GM12878 (cell line): ENCODE data around the gene ANXA9. TPM values are rescaled to one million over a fixed set of nuclear protein-coding genes. Genes with fewer than 3 reads are reported as not detected.

Experiments
- ATAC-seq: fragments of 200-7000 bp; cut with Tn5 transposase; 3 replicates; pipeline ENCODE4 v1.9.1; 2020; ENCODE audit warnings: mild to moderate bottlenecking, moderate library complexity
- BruUV-seq: library from RNA; stranded (reverse); fragments of 400-500 nt; replicated peaks from 2 replicates; lab custom pipeline; 2021; lab: Mats Ljungman, UMichigan
- CTCF ChIA-PET: fragments of 300-600 bp; sonication (Branson Sonifier 250); formaldehyde crosslinking; extraction: SDS; loops from one replicate; lab custom pipeline; 2021; ENCODE audit warnings: inconsistent platforms; lab: Yijun Ruan, JAX
- POLR2A ChIA-PET: fragments of 350-600 bp; formaldehyde crosslinking; extraction: SDS; loops from one replicate; lab custom pipeline; 2021; ENCODE audit warnings: inconsistent platforms; lab: Charles Lee
- RAD21 ChIA-PET: fragments of 300-600 bp; sonication (Branson Sonifier 250); formaldehyde crosslinking; loops from one replicate; lab custom pipeline; 2023; ENCODE audit warnings: antibody characterized with exemption; ENCODE audit not compliant: unreplicated experiment; lab: Charles Lee
- SMC1A ChIA-PET: fragments of 300-600 bp; sonication (Branson Sonifier 250); formaldehyde crosslinking; loops from one replicate; lab custom pipeline; 2023; ENCODE audit not compliant: unreplicated experiment, uncharacterized antibody; lab: Charles Lee
- DNase-seq: peaks from one replicate; pipeline ENCODE4 v3.0.0-alpha.2; 2011; ENCODE audit warnings: low read depth, low spot score
- FAIRE-seq: peaks from 3 replicates; lab custom pipeline; 2011; peaks lifted over from hg19 to GRCh38; lab: Jason Lieb, UNC
- H2AFZ ChIP-seq: 2 replicates; pipeline ENCODE4 v1.6.0; 2011; ENCODE audit warnings: low read depth, low read length, control low read depth; ENCODE audit not compliant: control insufficient read depth
- H3K27ac ChIP-seq: 2 replicates; pipeline ENCODE4 v1.5.1; 2011; ENCODE audit warnings: control low read depth; ENCODE audit not compliant: control insufficient read depth, insufficient read depth
- H3K27me3 ChIP-seq, 2 experiments: replicated peaks in 1 of 2; 2 replicates each; pipeline versions ENCODE4 v1.6.0 to v1.6.1; 2011; ENCODE audit warnings: low read length in 1 of 2; ENCODE audit not compliant: control insufficient read depth in 2 of 2, insufficient read depth in 2 of 2
- H3K36me3 ChIP-seq, 2 experiments: 2 replicates each; pipeline ENCODE4 v1.5.1; 2011; ENCODE audit warnings: low read length in 1 of 2; ENCODE audit not compliant: control insufficient read depth in 2 of 2, insufficient read depth in 2 of 2
- H3K4me1 ChIP-seq: 2 replicates; pipeline ENCODE4 v1.6.1; 2011; ENCODE audit warnings: mild to moderate bottlenecking, low read length, moderate library complexity, mixed read lengths; ENCODE audit not compliant: control insufficient read depth, insufficient read depth
- H3K4me2 ChIP-seq: 2 replicates; pipeline ENCODE4 v1.6.0; 2011; ENCODE audit warnings: control low read depth; ENCODE audit not compliant: control insufficient read depth, insufficient read depth
- H3K4me3 ChIP-seq: fragments of 200-600 bp; sonication (generic); 2 replicates; pipeline ENCODE4 v1.5.1; 2016
- H3K79me2 ChIP-seq: 2 replicates; pipeline ENCODE4 v1.6.0; 2011; ENCODE audit warnings: low read length; ENCODE audit not compliant: control insufficient read depth, insufficient read depth
- H3K9ac ChIP-seq: 2 replicates; pipeline ENCODE4 v1.8.0; 2011; ENCODE audit warnings: low read length, control low read depth, mixed read lengths; ENCODE audit not compliant: control insufficient read depth, insufficient read depth
- H3K9me3 ChIP-seq: replicated peaks from 3 replicates; pipeline ENCODE4 v1.5.1; 2011; ENCODE audit warnings: mild to moderate bottlenecking, low read length; ENCODE audit not compliant: control insufficient read depth, insufficient read depth
- H4K20me1 ChIP-seq: 2 replicates; pipeline ENCODE4 v1.6.0; 2011; ENCODE audit not compliant: control insufficient read depth, insufficient read depth
- BMI1 ChIP-seq: fragments of 450-650 bp; IDR thresholded peaks from 2 replicates; pipeline ENCODE4 v1.6.1; 2016; ENCODE audit warnings: mild to moderate bottlenecking, moderate library complexity, borderline replicate concordance
- FOS ChIP-seq: IDR thresholded peaks from 3 replicates; pipeline ENCODE4 v1.6.1; 2011; ENCODE audit warnings: borderline replicate concordance; ENCODE audit not compliant: insufficient read length; ENCODE audit errors: extremely low read depth
- PML ChIP-seq: IDR thresholded peaks from 2 replicates; pipeline ENCODE4 v1.6.1; 2012; ENCODE audit warnings: low read length, inconsistent platforms
- RB1 ChIP-seq: fragments of 450-650 bp; formaldehyde crosslinking; IDR thresholded peaks from 2 replicates; pipeline ENCODE4 v1.6.1; 2017; ENCODE audit warnings: mild to moderate bottlenecking, borderline replicate concordance
- ZNF207 ChIP-seq: fragments of 450-650 bp; IDR thresholded peaks from 2 replicates; pipeline ENCODE4 v1.6.1; 2014; ENCODE audit warnings: antibody characterized with exemption, mild to moderate bottlenecking, borderline replicate concordance
- WGBS: methylation state at CpG from one replicate; pipeline ENCODE4 v1.1.6; 2016; ENCODE audit warnings: low lambda C conversion rate; ENCODE audit not compliant: insufficient replicate concordance, insufficient coverage; ENCODE audit errors: missing lambda C conversion rate; 5-methylcytosine and 5-hydroxymethylcytosine counted together
- in situ Hi-C: fragments of 300-500 bp; cut with MboI; formaldehyde crosslinking; loops from 9 replicates; pipeline ENCODE4 v1.14.3; 2018; ENCODE audit warnings: mixed read lengths
- intact Hi-C: fragments of 100-400 bp; cut with micrococcal nuclease; formaldehyde crosslinking; loops from one replicate; pipeline ENCODE4 v1.14.2; 2022; ENCODE audit not compliant: unreplicated experiment
- polyA plus RNA-seq, 11 experiments: library from polyadenylated mRNA; depleted of rRNA in 4 of 11; unstranded in 6 of 11; stranded (reverse) in 5 of 11; fragments of >200 nt; fragmentation: Nextera tagmentation in 4 of 11; fragmentation: Illumina TruSeq in 1 of 11; extraction: Ambion mirVana in 4 of 11; extraction: Trizol in 1 of 11; gene quantifications; 1 replicate in 1 of 11; 2 replicates in 10 of 11; pipeline versions ENCODE4 v1.2.1 to v1.2.3, GENCODE V29; 2011 to 2016; ENCODE audit warnings: inconsistent platforms in 2 of 11, missing spikeins in 2 of 11, low read depth in 1 of 11
- total RNA-seq, 4 experiments: library from RNA; depleted of rRNA in 3 of 4; stranded (reverse); fragments of >200 nt in 3 of 4; fragmentation: Illumina TruSeq in 1 of 4; extraction: Trizol in 1 of 4; gene quantifications; 2 replicates each; pipeline versions ENCODE4 v1.2.1 to v1.2.3, GENCODE V29; 2013 to 2021
- TF ChIP-seq, protein P1 (sequence below): fragments of 450-650 bp; formaldehyde crosslinking; IDR thresholded peaks from 2 replicates; pipeline ENCODE4 v1.4.0; 2020; ENCODE audit warnings: mild to moderate bottlenecking, moderate library complexity

The ANXA9 gene
- total and polyA plus RNA-seq, 10 of the 15 experiments (the other 5 are each of a cell fraction or from before 2014, with no cell fraction given), result 0.04 to 0.43 (median 0.18) TPM; not detected in 4

DNA sequence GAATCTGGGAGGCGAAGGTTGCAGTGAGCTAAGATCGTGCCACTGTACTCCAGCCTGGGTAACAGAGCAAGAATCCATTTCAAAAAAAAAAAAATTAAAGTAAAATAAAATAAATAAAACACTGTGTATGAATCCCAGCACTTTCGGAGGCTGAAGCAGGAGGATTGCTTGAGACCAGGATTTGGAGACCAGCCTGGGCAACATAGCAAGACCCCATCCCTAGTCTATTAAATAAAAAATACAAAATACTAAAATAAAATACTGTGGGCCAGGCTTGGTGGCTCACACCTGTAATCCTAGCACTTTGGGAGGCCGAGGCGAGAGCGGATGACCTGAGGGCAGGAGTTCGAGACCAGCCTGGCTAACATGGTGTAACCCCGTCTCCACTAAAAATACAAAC is 50.1 kb downstream of the ANXA9 start (continued):
- TF ChIP-seq, protein P1, sequence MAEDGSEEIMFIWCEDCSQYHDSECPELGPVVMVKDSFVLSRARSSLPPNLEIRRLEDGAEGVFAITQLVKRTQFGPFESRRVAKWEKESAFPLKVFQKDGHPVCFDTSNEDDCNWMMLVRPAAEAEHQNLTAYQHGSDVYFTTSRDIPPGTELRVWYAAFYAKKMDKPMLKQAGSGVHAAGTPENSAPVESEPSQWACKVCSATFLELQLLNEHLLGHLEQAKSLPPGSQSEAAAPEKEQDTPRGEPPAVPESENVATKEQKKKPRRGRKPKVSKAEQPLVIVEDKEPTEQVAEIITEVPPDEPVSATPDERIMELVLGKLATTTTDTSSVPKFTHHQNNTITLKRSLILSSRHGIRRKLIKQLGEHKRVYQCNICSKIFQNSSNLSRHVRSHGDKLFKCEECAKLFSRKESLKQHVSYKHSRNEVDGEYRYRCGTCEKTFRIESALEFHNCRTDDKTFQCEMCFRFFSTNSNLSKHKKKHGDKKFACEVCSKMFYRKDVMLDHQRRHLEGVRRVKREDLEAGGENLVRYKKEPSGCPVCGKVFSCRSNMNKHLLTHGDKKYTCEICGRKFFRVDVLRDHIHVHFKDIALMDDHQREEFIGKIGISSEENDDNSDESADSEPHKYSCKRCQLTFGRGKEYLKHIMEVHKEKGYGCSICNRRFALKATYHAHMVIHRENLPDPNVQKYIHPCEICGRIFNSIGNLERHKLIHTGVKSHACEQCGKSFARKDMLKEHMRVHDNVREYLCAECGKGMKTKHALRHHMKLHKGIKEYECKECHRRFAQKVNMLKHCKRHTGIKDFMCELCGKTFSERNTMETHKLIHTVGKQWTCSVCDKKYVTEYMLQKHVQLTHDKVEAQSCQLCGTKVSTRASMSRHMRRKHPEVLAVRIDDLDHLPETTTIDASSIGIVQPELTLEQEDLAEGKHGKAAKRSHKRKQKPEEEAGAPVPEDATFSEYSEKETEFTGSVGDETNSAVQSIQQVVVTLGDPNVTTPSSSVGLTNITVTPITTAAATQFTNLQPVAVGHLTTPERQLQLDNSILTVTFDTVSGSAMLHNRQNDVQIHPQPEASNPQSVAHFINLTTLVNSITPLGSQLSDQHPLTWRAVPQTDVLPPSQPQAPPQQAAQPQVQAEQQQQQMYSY (CRISPR knock-in tag), result no peak
- TF ChIP-seq, all 136 proteins: peak for 0

DNA sequence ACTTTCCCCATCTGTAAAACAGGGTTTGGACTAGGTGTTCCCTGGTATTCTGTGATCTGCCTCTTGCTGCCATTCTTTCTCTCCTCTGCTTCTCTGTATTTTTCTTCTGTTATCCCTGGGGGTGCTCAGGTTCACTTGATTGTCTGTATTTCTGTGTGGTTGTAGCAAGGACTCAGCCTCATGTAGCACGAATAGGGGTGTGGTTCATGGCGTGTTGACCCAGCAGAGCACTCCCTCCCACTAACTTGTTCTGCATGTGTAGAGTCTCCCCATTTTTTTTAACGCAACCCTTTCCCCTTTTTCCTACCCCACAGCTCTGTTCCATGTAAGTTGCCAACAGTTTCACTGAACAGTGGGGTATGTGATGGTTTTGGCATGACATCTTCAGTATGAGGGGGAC is 53.1 kb downstream of the ANXA9 start:
- no peaks in the 10 kb centered on the region for H3K27me3 ChIP-seq
- no peaks in the 10 kb centered on the region for H3K4me1 ChIP-seq
- WGBS, result 94% methylated on average over 3 of the region's 3 CpGs
- no peaks in the 10 kb centered on the region for H3K79me2 ChIP-seq
- H3K27ac ChIP-seq, result no peak overlapping the region
- ChIA-PET SMC1A (no interaction called here), POLR2A (interaction anchor here (0.5 kb wide), 1 partner anchor 149 kb away, joined by 4 read pairs; no protein-coding TSS in a partner anchor), RAD21 (no interaction called here), CTCF (interaction anchor here (0.6 to 1.1 kb wide), 3 partner anchors 11 to 28 kb away, joined by 3 to 5 read pairs (median 3); partner anchors contain the start of gene MINDY1)
- no peak overlapping the region for H3K9ac ChIP-seq
- no peaks in the 10 kb centered on the region for H3K9me3 ChIP-seq
- H2AFZ ChIP-seq, result no peak overlapping the region
- in situ Hi-C loops, result no loop called here
- TF ChIP-seq BMI1 (no peak), FOS (no peak), RB1 (no peak), PML (no peak), ZNF207 (no peak)
- no peak for DNase-seq
- no peak overlapping the region for H3K4me2 ChIP-seq
- intact Hi-C loops, result no loop called here
- peaks cover 2% of the 10 kb centered on the region in 2 experiments; a peak in 2 of 4 replicates for H3K36me3 ChIP-seq
- no TSS peak for BruUV-seq
- ATAC-seq, result no peak
- H3K4me3 ChIP-seq, result no peak overlapping the region
- no peaks in the 10 kb centered on the region for H4K20me1 ChIP-seq
- FAIRE-seq, result no peak
